T-helper 1 cell (primary cell): ENCODE data around the gene KIF16B.
"Not testable (repeated sequence)": the region's sequence is repeated elsewhere in the genome, so short reads cannot be mapped to it uniquely, and the experiment has no call there.

Experiments
- DNase-seq, 5 donors: peaks; one replicate each; pipeline ENCODE4 v3.0.0-alpha.2; 2012 to 2020

KIF16B gene

DNA sequence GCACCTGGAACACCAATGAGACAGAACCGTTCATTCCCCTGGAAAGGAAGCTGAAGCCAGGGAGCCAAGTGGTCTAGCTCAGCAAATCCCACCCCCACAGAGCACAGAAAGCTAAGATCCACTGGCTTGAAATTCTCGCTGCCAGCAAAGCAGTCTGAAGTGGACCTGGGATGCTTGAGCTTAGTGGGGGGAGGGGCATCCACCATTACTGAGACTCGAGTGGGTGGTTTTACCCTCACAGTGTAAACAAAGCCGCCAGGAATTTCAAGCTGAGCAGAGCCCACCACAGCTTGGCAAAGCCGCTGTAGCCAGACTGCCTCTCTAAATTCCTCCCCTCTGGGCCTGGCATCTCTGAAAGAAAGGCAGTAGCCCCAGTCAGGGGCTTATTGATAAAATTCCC, 53.1 kb downstream of the KIF16B start:
- no peak for DNase-seq

- DNase-seq: not testable (repeated sequence)
These were observed 53.6 kb downstream of the KIF16B start for GRCh38 chr20:16519673-16520072.

DNA sequence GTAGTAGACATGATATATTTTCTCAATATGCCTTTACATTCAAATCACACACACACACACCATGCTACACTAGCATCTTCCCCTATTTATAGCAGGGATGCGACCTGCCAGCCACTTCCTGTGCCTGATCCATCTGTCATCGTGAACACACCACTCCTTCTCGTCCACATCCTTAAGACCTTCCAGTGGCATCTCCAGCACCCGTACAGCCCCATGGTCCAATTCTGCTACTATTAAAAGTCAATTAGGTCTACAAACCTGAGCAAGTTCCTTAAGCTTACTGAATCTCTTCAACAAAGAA, 54.5 kb downstream of the KIF16B start:
- no peak for DNase-seq

DNA sequence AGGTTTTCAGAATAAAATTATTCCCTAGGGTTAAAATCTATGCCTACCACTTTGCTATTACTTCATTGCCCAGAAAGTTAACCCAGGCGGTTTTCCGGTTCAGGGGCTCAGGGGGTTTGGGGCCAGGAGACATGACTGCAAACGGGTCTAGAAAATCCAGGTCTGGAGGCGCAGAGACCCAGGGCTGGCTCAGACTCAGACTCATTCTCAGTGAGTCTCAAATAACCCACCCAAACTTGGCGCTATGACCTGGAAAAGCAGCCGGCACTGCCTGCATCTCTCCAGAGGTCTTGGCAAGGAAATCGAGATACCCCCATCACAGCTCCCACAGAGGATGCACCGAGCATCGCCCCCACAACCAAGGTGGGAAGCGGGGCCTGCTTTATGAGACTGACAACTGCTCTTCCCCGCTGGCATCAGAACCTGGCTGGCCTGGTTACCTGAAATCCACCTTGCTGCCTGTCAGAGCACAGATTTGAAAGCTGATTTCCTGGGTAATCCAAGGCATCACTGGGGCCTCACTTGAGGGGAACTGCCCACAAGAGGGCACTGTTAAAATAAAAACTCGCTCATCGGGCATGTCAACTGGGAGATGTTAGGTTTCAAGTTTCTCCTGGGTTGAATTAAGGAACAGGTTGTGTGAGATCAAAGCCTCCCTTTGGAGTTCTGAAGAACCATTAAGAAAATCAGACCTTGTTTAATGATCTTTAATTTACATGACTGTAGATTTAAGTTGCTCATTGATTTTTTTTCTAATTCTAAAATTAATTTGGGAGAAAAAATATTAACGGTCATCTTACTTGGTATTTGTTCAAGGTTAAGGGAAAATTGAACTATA, 55.1 kb downstream of the KIF16B start:
- DNase-seq: peak in 1 of 5 donors; percentile 1

- DNase-seq: no peak
These were observed 56.5 kb downstream of the KIF16B start for GRCh38 chr20:16516794-16517193.

GRCh38 chr20:16515046-16515445, 58.2 kb downstream of the KIF16B start:
- DNase-seq: no peak

- DNase-seq: no peak
These were observed 59.1 kb downstream of the KIF16B start for GRCh38 chr20:16514140-16514539.

DNA sequence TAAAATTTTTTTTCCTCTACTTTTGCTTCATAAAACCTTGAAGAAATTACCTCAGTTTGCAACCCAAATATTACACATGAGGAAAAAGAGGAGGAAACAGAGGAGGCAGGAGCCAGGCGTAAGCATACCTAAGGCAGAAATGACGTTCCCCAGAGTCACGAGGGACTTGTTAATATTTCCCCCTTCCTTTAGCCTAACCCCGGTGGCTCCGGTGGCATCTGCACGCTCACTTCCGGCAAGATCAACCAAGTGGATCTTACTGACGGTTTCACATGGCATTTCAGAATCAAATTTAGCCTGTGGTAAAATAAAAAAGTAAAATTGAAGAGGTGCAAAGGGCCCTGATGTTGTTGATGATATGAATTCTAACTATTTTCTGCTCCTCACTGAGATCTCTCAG, 67.4 kb downstream of the KIF16B start:
- no peak for DNase-seq

- no peak for DNase-seq
These were observed 71.9 kb downstream of the KIF16B start for GRCh38 chr20:16501301-16501700.

- DNase-seq: no peak
These were observed 73.1 kb downstream of the KIF16B start for GRCh38 chr20:16500197-16500596.

DNA sequence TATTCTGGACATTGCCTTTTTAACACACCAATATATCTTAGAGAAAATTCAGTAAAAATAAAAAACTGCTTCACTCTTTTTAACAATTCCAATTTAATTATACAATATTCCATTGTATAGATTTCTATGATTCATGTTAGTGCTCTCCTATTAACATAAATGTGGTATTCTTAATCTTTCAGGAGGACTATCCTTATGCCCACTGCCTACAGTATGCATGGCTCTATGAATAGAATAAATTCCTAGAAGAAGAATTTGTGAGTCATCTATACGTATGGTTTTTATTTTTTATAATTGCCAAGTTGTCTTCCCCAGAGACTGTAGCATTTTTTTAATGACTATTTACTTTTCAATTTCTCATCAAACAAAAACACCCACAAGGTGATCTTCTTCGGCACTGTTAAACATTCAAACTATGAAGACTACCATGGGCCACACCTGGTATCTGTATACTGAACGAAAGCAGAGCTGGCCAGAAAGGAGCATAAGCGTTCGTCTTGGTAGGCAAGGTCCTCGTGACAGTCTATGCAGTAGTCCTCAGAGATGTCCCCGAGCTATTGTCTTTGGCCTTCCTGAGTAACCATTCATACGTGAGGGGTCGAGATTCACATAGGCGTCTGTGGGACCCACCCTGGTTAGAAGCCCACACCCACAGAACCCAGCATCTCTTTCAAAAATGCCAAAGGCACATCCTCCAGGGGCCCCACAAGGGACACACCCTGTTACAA, 74.6 kb downstream of the KIF16B start:
- no peak for DNase-seq

- no peak for DNase-seq
These were observed 75.4 kb downstream of the KIF16B start for GRCh38 chr20:16497896-16498295.

- DNase-seq: no peak
These were observed 79.8 kb downstream of the KIF16B start for GRCh38 chr20:16493486-16493885.

- DNase-seq: no peak
These were observed 81.8 kb downstream of the KIF16B start for GRCh38 chr20:16491294-16491905.

DNA sequence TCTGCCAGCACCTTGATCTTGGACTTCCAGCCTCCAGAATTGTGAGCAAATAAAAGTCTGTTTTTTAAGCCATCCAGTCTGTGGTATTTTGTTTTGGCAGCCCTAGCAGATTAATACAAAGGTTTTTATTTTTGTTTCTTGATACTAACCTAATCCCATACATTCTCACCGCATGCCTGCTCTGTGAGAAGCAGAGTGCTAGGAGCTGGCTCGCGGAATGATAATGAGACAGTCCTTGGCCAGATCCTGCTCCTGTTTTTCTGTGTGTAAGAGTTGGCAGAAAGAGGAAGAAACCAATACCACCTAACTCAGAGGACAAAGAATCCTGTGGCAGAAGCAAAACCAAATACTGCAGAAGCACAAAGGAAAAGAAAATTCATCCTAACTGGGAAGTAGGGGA, 82.6 kb downstream of the KIF16B start:
- DNase-seq: no peak

DNA sequence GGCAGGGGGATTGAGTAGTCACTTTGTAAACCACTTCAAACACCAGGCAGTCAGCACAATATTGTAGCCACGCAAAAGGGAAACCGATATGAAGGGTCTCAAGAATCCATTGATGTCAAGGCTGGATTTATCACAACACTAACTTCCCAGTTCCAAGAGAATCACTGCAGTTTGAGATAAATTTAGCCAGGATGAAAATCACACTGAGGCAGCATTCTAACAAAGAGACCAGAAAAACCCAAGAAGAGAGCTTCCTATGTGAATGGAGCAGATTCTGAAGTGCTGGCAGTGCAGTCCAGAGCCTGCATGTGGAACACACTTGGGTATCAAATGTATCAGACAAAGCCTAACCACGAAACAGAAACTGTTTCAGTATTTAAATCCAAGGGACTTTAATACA, 84.6 kb downstream of the KIF16B start:
- DNase-seq: no peak

- no peak for DNase-seq
These were observed 85.2 kb downstream of the KIF16B start for GRCh38 chr20:16488086-16488485.

DNA sequence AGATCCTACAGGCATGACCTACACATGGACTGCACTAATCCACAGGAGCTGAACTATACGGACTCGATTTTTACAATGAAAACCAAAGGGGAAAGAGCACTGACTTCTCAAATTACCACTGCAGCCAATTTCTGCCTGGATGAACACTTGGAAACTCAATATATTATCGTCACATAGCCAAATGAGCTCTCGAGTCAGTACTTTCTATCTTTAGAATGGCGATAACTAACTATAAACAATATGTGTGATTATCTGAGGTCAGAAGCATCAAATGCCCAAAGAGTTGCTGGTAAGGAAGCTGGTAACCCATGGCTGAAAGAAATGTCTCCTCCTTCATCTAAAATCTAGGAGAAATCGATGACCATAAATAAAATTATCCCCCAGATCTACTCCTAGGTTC, 86.7 kb downstream of the KIF16B start:
- no peak for DNase-seq

- no peak for DNase-seq
These were observed 87.8 kb downstream of the KIF16B start for GRCh38 chr20:16485401-16485800.

GRCh38 chr20:16483024-16483423, 90.2 kb downstream of the KIF16B start:
- DNase-seq: no peak

GRCh38 chr20:16481977-16482376, 91.3 kb downstream of the KIF16B start:
- no peak for DNase-seq

- DNase-seq: no peak
These were observed 93.6 kb downstream of the KIF16B start for GRCh38 chr20:16479666-16480065.

DNA sequence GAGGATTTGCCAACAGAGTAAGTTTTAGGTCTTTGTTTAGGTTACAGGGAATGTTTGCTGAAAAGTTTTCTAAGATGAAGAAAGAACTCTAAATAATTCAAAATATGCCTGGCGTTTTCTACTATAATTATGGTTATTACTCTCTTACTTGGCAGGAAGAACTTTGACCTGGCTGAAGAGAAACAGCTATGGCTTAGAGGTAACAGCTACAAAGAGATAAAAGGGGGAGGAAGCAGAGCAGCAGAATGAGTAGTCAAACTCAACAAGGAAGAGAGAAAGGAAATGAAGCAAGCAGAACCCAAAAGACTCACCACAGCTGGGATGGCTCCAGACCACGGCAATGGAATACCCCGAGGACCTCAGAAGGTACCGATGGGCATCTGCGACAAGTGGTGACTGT, 95.6 kb downstream of the KIF16B start:
- DNase-seq: no peak

GRCh38 chr20:16476032-16476431, 97.2 kb downstream of the KIF16B start:
- DNase-seq: peak in 1 of 5 donors; percentile 13
